Panc1 (cell line): ENCODE measurements around the gene TDRD1. TPM values are rescaled to one million over a fixed set of nuclear protein-coding genes. Genes with fewer than 3 reads are reported as not detected.
A peak's percentile ranks its signal among the peaks of the same experiment; 100 is the strongest.

Experiments used
- ATAC-seq: fragments of 200-7000 bp; cut with Tn5 transposase; 2 replicates; pipeline ENCODE4 v1.9.1; 2020; ENCODE audit warnings: mild to moderate bottlenecking, moderate library complexity
- BruUV-seq: library from RNA; stranded (reverse); fragments of 400-500 nt; replicated peaks from 2 replicates; lab custom pipeline; 2021; lab: Mats Ljungman, UMichigan
- CTCF ChIA-PET: fragments of 300-600 bp; sonication (Branson Sonifier 250); formaldehyde crosslinking; loops from one replicate; lab custom pipeline; 2022; ENCODE audit warnings: antibody characterized with exemption; lab: Charles Lee
- POLR2A ChIA-PET: fragments of 300-600 bp; sonication (Branson Sonifier 250); formaldehyde crosslinking; loops from one replicate; lab custom pipeline; 2022; ENCODE audit warnings: antibody characterized with exemption; lab: Charles Lee
- DNase-seq: peaks from one replicate; pipeline ENCODE4 v3.0.0-alpha.2; 2010; ENCODE audit warnings: low read depth, low spot score
- H3K27ac ChIP-seq: 2 replicates; pipeline ENCODE4 v1.5.1; 2011; ENCODE audit warnings: mild to moderate bottlenecking, low read length, inconsistent platforms
- H3K27me3 ChIP-seq: fragments of 200-500 bp; sonication (Bioruptor generic); 2 replicates; pipeline ENCODE4 v1.6.0; 2014; ENCODE audit warnings: low read length, inconsistent platforms; ENCODE audit not compliant: control insufficient read depth, insufficient read depth
- H3K36me3 ChIP-seq: fragments of 200-500 bp; sonication (Bioruptor generic); 2 replicates; pipeline ENCODE4 v1.5.1; 2014; ENCODE audit warnings: inconsistent platforms, mild to moderate bottlenecking, low read length, moderate library complexity; ENCODE audit not compliant: control insufficient read depth, insufficient read depth
- H3K4me1 ChIP-seq: 2 replicates; pipeline ENCODE4 v1.5.1; 2011; ENCODE audit warnings: inconsistent platforms, mild to moderate bottlenecking, low read length, moderate library complexity; ENCODE audit not compliant: control insufficient read depth, insufficient read depth
- H3K4me3 ChIP-seq, 2 experiments: 2 replicates each; pipeline ENCODE4 v1.5.1; 2011 to 2012; ENCODE audit warnings: low read depth in 2 of 2, low read length in 2 of 2, mild to moderate bottlenecking in 2 of 2, inconsistent platforms in 1 of 2, moderate library complexity in 1 of 2
- H3K9me3 ChIP-seq: fragments of 200-500 bp; sonication (Bioruptor generic); 2 replicates; pipeline ENCODE4 v1.5.1; 2014; ENCODE audit warnings: low read depth, mild to moderate bottlenecking, inconsistent platforms, low read length, moderate library complexity; ENCODE audit not compliant: control insufficient read depth, insufficient read depth
- CTCF ChIP-seq: fragments of 450-650 bp; IDR thresholded peaks from 2 replicates; pipeline ENCODE4 v1.5.1; 2017; ENCODE audit warnings: mild to moderate bottlenecking
- POLR2AphosphoS5 ChIP-seq: IDR thresholded peaks from 2 replicates; pipeline ENCODE4 v1.6.1; 2012; ENCODE audit warnings: mild to moderate bottlenecking, low read depth, low read length, moderate library complexity
- REST ChIP-seq, 2 experiments: IDR thresholded peaks; 2 replicates each; pipeline ENCODE4 v1.6.1; 2011 to 2012; ENCODE audit warnings: low read depth in 2 of 2, control low read depth in 1 of 2, low read length in 1 of 2, mild to moderate bottlenecking in 1 of 2, moderate library complexity in 1 of 2; ENCODE audit not compliant: insufficient read depth in 1 of 2
- SIN3A ChIP-seq: IDR thresholded peaks from 2 replicates; pipeline ENCODE4 v1.6.1; 2012; ENCODE audit warnings: low read depth, mild to moderate bottlenecking, low read length, moderate library complexity, borderline replicate concordance; ENCODE audit not compliant: insufficient read depth
- TCF7L2 ChIP-seq: IDR thresholded peaks from 2 replicates; pipeline ENCODE4 v1.6.1; 2011; ENCODE audit warnings: mild to moderate bottlenecking, low read depth, low read length, inconsistent platforms
- in situ Hi-C: cut with HindIII; loops from 2 replicates; pipeline ENCODE4 v1.10.0; 2016; ENCODE audit warnings: low sequenced_read_pairs, low pct_unique_long_range_greater_than_20kb
- intact Hi-C: fragments of 100-400 bp; cut with micrococcal nuclease; formaldehyde crosslinking; loops from one replicate; pipeline ENCODE4 v1.10.0; 2022; ENCODE audit not compliant: unreplicated experiment
- total RNA-seq: library from RNA; stranded (reverse); gene quantifications from one replicate; pipeline ENCODE4 v1.2.1, GENCODE V29; 2021; ENCODE audit not compliant: unreplicated experiment

The TDRD1 gene
- total RNA-seq, 1 experiment from 2014 or later: not detected

DNA sequence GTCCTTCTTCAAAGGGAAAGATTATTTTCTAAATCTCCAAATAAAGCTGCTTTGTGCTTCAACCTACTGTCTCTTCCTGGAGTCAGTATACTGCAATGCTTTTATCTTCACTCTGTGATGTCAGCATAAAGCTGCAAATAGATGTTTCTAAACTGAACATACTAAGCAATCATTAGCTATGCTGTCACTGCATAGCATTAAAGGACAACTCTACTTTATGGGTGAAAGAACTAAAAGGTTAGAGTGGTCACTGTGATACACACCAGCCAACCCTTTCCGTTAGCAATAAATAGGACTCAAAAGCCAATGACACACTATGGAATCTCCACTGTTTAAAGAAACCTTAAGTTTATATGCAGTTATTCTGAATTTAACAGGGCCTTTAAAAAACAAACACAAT lies 6.9 kb upstream of the TDRD1 start:
- no peaks in the 10 kb centered on the region; the same call in 1 of the 2 replicates for H3K27me3 ChIP-seq
- in situ Hi-C loops: no loop called here
- DNase-seq (no peak), ATAC-seq (no peak)
- peak overlapping the region; percentile 87; the same call in 1 of the 2 replicates for H3K27ac ChIP-seq
- CTCF ChIA-PET: no interaction called here
- TF ChIP-seq REST (IDR thresholded peaks at IDR 0.05; ENCODE audit: insufficient read depth in 1 of 2, low read depth in 2 of 2, low read length in 1 of 2): no peak
- POLR2A ChIA-PET: no interaction called here
- H3K9me3 ChIP-seq: peaks cover 3% of the 10 kb centered on the region; the same call in 1 of the 2 replicates
- intact Hi-C loops: loop anchor here (10.0 kb wide), 1 partner anchor 253 kb away; no protein-coding TSS in a partner anchor
- H3K4me3 ChIP-seq: peak overlapping the region; percentile 91 to 95; a peak in 3 of 4 replicates
- peaks cover 7% of the 10 kb centered on the region; the same call in 1 of the 2 replicates for H3K36me3 ChIP-seq
- peaks cover 16% of the 10 kb centered on the region for H3K4me1 ChIP-seq
- no TSS peak for BruUV-seq

GRCh38 chr10:114172776-114173602 lies 6.2 kb upstream of the TDRD1 start:
- intact Hi-C loops: loop anchor here (10.0 kb wide), 1 partner anchor 252 kb away; no protein-coding TSS in a partner anchor

More at GRCh38 chr10:114172776-114173602, 6.2 kb upstream of the TDRD1 start:
- Histone ChIP-seq H3K9me3 (peaks cover 3% of the 10 kb centered on the region; the same call in 1 of the 2 replicates), H3K27me3 (no peaks in the 10 kb centered on the region; the same call in 1 of the 2 replicates), H3K27ac (peak overlapping the region; percentile 87), H3K4me1 (peaks cover 16% of the 10 kb centered on the region), H3K36me3 (peaks cover 7% of the 10 kb centered on the region; the same call in 1 of the 2 replicates), H3K4me3 (peak overlapping the region; percentile 91 to 95)
- ChIA-PET POLR2A (no interaction called here), CTCF (no interaction called here)
- TF ChIP-seq TCF7L2 (no peak), CTCF (no peak), REST (IDR thresholded peaks at IDR 0.05; ENCODE audit: insufficient read depth in 1 of 2, low read depth in 2 of 2, low read length in 1 of 2) (no peak), SIN3A (no peak), POLR2AphosphoS5 (no peak)
- ATAC-seq (no peak), DNase-seq (no peak)
- in situ Hi-C loops: no loop called here
- BruUV-seq: no TSS peak
